CD4-positive, alpha-beta T cell treated with Interleukin-17A for 4 hours (primary cell): ENCODE results near the gene CLDN15.
"Not testable (repeated sequence)": the region's sequence is repeated elsewhere in the genome, so short reads cannot be mapped to it uniquely, and the experiment has no call there.

Source experiments
- DNase-seq: peaks from one replicate; pipeline ENCODE4 v3.0.0-alpha.2; 2020; ENCODE audit warnings: mixed read lengths

Gene CLDN15

GRCh38 chr7:101218236-101219125, 19.1 kb downstream of the CLDN15 start:
- no peak for DNase-seq

DNA sequence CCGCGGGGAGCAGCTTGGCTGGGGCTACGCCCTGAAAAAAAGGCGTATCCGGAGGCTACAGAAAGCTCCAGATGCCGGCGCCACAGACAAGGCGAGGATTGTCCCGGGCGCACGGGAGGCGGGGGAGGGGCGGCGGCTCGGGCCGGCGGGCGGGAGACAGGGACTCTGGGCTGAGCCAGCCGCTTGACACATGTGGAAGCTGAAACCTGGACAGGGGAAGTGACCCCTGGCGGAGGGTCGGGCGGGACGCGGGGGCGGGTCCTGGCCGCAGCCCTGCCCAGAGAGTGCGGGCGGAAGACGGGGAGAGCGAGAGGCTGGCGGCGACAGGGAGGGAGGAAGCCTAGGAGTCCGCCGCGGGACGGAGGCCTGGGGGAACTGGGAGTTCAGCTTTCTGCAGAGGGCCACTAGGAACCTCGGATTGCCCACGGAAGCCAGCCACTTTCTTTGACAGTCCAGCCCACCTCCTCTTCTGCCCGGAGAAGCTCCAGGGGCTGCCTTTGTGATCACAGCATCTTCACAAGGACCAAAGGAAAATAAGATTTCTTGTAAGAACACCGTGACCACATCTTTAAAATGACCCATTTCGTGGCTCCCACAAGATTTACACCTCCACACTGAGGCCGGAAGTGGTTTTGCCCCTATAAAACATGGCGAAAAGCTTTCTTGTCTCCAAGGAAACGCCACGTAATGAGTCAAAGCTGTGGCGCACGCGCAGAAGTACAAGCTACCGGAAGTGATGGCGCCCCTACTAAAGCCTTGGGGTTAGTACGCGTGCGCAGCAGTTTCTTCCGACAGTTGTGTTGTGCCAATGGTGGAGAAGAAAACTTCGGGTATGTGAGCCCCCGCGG, 20.0 kb downstream of the CLDN15 start, which contains the start of the genes PLOD3 and ZNHIT1:
Gene PLOD3 (minus strand): TSS at position 194 of the 848 bp plus-strand sequence. CDS start 307 bp downstream, outside the sequence.
Gene ZNHIT1 (plus strand): TSS at position 778 of the 848 bp plus-strand sequence. CDS start 31 bp downstream, at position 809.
- DNase-seq, result peak; percentile 97

- DNase-seq, result peak; percentile 14
Observed at GRCh38 chr7:101216860-101217387, 20.7 kb downstream of the CLDN15 start.

- no peak for DNase-seq
Observed at GRCh38 chr7:101216001-101216859, 21.4 kb downstream of the CLDN15 start.

DNA sequence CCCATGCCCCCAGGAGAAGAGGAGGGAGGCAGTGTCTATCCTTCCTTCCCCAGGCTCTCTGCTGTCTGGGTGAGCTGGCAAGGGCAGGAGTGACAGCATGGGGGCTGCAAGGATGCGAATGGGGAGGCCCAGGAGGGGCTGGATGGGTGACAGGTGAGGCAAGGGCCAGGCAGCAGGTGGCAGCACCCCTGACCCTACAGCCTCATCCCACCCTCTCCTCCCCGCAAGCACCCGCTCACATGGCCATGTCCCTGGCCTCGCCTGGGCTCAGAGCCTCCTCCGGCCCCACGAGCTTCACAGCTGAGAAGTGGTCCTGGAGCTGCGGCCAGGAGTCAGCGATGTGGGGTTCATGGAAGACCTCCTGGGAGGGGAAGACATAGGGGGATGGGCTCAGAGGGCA, 25.6 kb downstream of the CLDN15 start:
- DNase-seq, result no peak

- DNase-seq, result no peak
Observed at GRCh38 chr7:101211501-101211900, 26.1 kb downstream of the CLDN15 start.

- no peak for DNase-seq
Observed at GRCh38 chr7:101210143-101210542, 27.5 kb downstream of the CLDN15 start.

GRCh38 chr7:101208794-101209193, 28.8 kb downstream of the CLDN15 start:
- no peak for DNase-seq

- DNase-seq, result no peak
Observed at GRCh38 chr7:101207459-101207858, 30.1 kb downstream of the CLDN15 start.

GRCh38 chr7:101206665-101207042, 30.9 kb downstream of the CLDN15 start:
- DNase-seq, result no peak

DNA sequence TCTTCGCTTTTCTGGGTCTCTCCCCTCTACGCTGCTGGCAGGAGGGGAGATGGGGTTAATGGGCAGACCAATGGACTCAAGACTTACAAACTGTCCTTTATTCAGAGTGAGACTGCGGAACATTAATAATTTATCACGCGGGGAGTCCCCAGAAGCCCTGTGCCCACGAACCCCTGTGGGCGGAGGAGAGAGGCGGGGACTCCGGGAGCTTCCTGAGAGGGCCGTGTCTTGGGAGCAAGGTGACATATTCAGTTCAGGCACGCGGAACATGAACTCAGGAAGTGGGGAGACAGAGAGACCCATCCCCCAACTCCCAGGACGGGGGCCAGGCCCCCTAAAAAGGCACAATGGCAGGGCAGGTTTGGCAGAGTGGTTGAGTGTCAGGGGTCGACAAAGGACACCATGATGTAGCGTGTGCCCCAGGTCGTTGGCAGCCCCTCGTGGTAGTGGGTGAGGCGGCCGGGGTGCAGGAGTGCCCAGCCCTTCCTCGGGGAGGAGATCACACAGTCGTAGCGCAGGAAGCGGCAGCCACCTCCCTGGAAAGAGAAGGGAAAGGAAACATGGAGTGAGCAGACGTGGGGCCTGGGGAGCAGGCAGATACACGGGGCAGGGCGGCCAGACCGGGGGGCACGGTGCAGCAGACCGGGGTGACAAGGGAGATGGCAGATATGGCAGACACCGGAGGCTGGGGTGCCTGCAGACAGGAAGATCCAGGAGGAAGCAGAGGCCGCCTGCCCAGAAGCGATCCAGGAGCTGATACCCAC, 31.5 kb downstream of the CLDN15 start:
- no peak for DNase-seq

- not testable (repeated sequence) for DNase-seq
Observed at GRCh38 chr7:101203740-101204738, 33.6 kb downstream of the CLDN15 start.

GRCh38 chr7:101202603-101202918, 35.0 kb downstream of the CLDN15 start:
- DNase-seq, result no peak

DNA sequence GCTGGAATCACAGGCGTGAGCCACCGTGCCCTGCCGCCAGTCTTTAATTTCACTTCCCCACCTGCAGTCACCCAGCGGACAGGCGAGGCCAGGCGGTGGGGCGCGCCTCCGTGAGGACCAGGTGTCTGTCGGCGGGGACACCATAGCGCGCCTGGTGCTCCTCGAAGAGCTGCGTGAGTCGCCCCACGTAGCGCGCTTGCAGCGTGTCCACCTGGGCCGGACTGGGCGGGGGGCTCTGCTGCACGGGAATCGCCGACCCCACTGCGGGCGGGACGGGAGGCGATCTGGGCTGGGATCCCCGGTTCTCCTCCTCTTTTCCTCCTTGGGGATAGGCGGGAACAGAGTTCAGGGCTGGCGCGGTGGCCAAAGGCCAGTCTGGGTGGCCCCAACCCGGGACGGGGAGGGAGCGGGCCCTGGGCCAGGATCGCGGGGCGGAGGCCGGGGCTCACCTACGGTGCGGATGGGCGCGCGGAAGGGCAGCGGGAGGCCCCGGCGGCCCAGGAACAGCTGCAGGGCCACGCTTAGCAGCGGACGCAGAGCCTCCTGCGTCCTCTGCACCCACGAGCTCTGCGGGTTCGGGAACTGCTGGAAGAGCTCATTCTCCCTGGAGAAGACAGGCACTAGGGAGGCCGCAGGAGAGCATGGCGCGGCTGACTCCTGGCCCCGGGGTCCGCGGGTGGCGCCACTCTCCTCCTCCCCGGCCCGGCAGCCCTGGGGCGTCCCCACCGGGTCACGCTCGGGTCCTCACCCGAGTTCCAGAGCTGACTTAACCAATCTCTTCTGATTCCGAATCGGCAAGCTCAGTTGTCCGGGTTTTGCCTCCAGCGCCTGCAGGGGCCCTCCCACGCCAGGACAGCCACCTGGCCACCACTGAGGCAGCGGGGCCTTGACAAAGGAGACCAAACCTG, 35.7 kb downstream of the CLDN15 start:
- no peak for DNase-seq

GRCh38 chr7:101200862-101201599, 36.6 kb downstream of the CLDN15 start, which contains the start of gene MOGAT3:
Gene MOGAT3, minus strand, starts transcription at chr7:101201036. Its CDS starts 182 bp downstream, at chr7:101200854.
- no peak for DNase-seq

- DNase-seq, result no peak
Observed at GRCh38 chr7:101200504-101200861, 37.1 kb downstream of the CLDN15 start.

DNA sequence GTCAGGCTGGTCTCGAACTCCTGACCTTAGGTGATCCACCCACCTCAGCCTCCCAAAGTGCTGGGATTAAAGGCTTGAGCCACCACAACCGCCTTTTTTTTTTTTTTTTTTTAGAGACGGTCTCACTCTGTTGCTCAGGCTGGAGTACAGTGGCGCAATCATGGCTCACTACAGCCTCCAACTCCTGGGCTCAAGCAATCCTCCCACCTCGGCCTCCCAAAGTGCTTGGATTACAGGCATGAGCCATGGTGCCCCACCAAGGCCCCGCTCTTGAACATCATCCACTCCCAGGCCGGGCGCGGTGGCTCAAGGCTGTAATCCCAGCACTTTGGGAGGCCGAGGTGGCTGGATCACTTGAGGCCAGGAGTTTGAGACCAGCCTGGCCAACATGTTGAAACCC, 38.1 kb downstream of the CLDN15 start:
- not testable (repeated sequence) for DNase-seq

GRCh38 chr7:101198476-101198875, 39.1 kb downstream of the CLDN15 start:
- DNase-seq, result no peak
